Ecto neural progenitor cell (in vitro differentiated cells): ENCODE data around the gene ZNF236.
A peak's percentile ranks its signal among the peaks of the same experiment; 100 is the strongest.
"Not testable (repeated sequence)": the region's sequence is repeated elsewhere in the genome, so short reads cannot be mapped to it uniquely, and the experiment has no call there.

ENCODE experiments used
- DNase-seq: peaks from one replicate; pipeline ENCODE4 v3.0.0-alpha.2; 2018; ENCODE audit warnings: low spot score

The ZNF236 gene

GRCh38 chr18:76908277-76908676 lies 85.9 kb downstream of the ZNF236 start:
- no peak for DNase-seq

- DNase-seq = no peak
Measured at GRCh38 chr18:76909439-76909838, 87.1 kb downstream of the ZNF236 start.

- no peak for DNase-seq
Measured at GRCh38 chr18:76911440-76911839, 89.1 kb downstream of the ZNF236 start.

- no peak for DNase-seq
Measured at GRCh38 chr18:76913583-76913982, 91.2 kb downstream of the ZNF236 start.

- no peak for DNase-seq
Measured at GRCh38 chr18:76914314-76914713, 92.0 kb downstream of the ZNF236 start.

DNA sequence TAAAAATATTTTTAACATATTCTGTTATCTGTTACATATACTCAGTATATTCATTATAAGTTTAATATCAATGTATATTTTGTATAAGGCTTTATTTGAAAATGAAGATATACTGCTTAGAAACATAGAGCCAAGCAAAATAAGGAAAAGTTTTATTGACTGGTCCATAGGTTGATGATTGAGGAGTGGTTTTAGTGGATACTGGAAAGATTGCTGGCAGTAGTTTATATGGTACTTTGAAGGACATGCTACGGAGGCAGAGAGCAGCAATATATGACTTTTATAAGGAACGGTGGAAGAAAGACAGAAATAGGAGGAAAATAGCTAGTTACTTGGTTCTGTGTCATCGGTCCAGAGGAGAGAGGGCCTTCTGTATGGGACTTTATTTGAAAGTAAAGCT lies 92.4 kb downstream of the ZNF236 start:
- DNase-seq = no peak

- DNase-seq = no peak
Measured at GRCh38 chr18:76915456-76915855, 93.1 kb downstream of the ZNF236 start.

GRCh38 chr18:76920974-76921373 lies 98.6 kb downstream of the ZNF236 start:
- DNase-seq = no peak

GRCh38 chr18:76922107-76922506 lies 99.8 kb downstream of the ZNF236 start:
- DNase-seq = peak; percentile 66

- DNase-seq = no peak
Measured at GRCh38 chr18:76923485-76924085, 101.2 kb downstream of the ZNF236 start.

- no peak for DNase-seq
Measured at GRCh38 chr18:76925501-76925900, 103.1 kb downstream of the ZNF236 start.

GRCh38 chr18:76927223-76927725 lies 104.9 kb downstream of the ZNF236 start:
- no peak for DNase-seq

DNA sequence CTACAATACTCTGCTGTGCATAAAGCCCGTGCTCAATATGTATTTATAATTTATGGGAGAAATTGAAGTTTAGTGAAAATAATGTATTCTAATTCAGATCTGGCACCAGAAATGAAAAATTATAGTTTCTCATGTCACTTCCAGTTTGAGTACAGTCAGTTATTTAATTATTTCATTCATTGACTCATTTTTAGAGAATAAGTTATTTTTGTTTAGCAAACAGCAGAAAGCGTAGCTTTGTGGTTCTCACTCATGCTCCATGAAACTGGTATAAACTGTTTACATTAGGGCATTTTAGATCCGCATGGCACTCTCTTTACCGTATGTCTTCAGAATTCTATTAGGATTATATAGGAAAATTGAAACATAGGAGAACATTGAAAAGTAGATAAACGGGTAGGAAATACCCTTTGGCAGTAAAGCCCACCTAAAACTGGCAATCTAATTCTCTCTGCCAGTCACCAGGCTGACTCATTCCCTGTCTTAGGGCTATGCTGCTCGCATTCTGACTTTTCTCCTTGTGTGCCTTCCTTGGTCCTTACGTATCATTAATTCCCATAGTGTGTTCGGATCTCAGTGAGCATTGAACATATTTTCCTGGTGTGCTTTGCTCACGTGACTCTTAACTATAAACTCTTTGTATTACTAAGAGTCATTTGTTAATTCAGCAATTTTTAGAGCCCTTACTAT lies 106.0 kb downstream of the ZNF236 start:
- DNase-seq = no peak

GRCh38 chr18:76931171-76931570 lies 108.8 kb downstream of the ZNF236 start:
- no peak for DNase-seq

DNA sequence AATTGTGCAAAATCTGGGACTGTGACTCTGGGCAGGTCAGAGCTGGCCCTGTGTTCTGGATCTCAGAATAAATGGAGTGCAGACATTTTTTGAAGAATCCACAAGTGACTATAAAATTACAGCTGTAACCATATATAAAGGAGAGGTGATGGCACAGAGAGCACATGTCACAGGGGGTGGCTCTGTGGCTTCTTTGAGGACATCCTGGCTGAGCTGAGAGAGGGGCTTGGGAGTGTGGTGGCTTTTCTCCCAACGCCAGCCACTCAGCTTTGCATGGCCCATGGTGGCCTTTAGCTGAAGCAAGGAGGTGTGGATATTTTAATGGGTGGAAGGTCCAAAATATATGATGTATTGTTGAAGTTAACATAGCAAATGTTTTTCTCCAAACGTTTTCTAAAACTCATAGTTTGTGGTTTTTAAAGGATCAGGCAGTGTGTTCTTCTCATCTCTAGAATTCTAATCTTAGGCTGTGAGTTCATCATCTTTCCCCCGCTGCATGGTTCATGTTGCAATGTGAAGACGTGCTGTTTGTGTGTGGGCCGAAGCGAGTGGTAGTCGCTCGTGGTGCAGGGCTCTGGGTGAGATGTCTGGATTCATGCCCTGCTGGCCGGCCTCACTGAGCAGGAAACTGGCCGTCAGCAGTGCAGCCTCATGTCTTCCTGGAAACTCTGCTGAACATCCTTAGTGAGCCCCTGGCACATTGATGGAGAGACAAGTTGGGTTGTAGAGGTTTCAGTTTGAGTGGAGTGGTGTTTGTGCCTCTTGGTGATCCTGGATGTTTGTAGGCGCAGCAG lies 109.9 kb downstream of the ZNF236 start:
- DNase-seq = no peak

DNA sequence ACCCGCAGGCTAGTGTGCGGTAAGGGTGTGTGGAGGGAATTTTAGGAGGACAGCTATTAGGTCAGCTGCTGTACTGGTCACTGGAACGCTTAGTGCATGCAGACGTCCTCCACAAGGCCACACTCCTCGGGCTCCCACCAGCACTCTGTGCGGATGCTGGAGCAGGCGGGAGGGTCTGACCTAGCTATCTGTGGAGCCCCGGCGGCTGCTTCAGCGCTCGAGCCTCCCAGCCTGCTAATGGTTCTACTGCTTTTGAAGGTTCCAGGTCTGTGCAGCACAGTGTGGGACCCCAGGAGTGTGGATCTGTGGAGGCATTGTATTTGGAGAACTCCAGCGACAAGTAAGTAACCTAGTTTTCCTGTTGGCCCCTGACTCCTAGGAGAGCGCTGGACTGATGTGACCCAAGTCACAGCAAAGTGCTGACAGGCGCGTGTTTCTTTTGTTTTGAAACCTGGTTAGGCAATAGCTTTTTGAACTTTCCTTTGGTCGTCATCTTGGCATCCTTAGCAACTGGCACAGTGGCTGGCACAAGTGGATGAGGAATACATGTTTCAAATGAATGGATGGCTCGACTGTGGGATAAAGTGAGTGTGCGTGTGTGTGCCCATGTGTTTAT lies 113.5 kb downstream of the ZNF236 start:
- DNase-seq = no peak

DNA sequence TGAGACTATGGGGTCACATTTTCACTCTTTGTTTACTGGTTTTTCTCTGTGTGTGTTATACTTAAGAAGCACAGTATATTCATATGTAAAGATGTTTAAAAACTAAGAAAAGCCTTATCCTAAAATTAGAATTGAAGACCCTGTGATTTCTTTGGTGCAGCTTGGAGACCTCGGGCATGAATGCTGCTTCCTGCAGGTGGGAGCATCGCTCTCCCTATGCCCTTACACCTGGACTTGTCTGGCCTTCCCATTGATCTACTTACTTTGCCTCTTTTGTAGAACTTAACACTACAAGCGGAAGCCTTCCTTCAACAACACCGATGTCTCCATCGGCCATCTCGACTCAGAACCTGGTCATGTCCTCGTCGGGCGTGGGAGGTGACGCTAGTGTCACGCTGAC lies 114.5 kb downstream of the ZNF236 start:
- DNase-seq = no peak

DNA sequence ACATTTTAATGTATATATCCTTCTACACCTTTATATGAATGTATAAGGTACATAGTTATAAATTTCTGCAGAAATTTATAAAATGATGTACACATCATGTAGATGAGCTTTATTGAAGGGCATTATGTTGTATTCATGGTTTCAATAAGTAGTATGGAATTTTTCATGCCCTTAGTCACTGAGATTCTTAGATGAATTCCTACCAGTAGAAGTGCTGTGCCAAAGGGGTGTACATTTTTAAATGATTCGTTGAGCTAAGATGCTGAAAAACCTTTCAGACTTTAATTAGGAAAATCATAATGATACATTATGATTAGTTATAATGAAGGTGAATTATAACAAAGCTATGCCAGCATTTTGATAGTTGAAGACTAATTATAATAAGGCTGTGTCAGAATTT lies 115.2 kb downstream of the ZNF236 start:
- DNase-seq = no peak

DNA sequence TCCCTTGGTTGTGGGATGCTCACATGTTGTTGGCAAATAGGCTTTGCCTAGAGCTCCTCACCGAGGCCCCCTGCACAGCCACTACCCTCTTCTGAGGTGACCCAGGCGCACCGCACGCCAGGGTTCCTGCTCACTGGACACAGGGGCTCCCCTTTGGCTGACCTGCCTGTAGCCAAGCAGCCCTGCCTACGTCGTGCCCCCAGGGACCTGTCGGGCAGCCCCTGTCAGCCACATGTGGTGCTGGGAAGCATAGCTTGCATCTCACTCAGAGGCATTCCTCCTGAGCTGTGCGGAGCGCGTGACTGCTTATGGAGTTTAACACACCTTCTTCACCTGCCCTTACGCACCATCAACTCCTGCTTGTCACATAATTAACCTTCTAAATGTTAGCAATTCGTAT lies 116.3 kb downstream of the ZNF236 start:
- DNase-seq = no peak

DNA sequence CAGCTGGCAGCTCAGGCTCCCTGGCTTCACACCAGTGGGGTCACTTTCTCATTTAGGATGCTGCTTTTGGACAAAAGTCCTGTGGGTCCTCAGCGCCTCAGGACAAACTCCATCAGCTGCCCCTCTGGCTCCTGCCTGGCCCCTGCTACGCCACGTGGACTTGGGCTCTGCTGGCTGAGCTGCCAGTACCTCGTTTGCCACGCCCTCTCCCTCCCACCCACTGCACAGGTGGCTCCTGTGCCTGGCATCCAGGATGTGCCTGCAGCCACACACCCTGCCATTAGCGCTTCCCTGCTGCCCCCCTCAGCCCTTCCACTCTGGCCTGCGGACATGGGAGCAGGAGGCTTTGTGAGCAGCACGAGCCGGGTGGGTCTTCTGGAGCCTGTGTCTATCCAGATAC lies 118.9 kb downstream of the ZNF236 start:
- DNase-seq = no peak

DNA sequence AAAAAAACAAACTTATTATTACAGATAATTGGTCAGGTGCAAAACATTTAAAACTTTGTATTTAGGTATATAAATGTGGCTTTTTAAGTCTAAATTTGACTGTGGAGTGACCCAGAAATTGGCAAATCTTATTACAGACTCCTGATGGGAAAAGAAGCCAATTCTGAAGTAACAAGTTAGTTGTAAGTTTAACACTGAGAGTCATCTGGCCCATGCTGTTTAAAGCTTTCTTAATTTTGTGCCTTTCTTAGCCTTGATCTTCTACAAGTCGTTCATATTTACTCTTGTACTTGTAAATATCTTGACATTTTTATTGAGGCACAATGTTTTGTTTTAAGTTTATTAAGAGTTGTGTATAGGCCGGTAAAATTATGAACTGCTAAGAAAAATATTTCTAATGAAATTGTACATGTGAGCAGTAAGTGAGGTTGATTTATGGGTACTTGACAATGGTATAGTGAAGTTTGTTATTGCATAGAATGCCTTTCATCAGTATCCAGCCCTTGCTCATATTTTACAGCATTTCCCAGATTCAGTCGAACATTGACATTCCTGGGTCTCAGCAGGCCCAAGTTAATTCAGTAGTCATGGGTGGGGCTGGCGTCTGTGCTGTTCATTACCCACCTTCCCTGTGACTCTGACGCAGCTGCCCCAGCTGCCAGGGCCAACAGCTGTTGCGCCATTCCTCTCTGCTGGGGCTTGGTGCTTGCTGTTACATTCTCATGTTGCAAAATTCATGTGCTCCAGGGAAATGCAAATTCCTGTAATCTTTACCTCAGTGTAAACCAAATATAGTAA lies 121.4 kb downstream of the ZNF236 start:
- no peak for DNase-seq

DNA sequence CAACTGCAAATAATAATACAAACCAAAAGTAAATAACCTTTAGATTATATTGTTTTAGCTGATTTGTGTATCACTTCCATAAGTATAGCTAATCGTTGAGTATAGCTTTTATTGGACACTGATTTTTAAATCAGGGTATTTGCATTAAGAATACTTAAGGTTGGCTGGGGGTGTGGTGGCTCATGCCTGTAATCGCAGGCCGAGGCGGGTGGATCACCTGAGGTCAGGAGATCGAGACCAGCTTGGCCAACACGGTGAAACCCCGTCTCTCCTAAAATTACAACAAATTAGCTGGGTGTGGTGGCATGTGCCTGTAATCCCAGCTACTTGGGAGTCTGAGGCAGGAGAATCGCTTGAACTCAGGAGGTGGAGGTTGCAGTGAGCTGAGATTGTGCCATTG lies 122.0 kb downstream of the ZNF236 start:
- DNase-seq = not testable (repeated sequence)
